H1 (cell line): ENCODE data around the gene GGT7. TPM values are rescaled to one million over a fixed set of nuclear protein-coding genes. Genes with fewer than 3 reads are reported as not detected.

Experiments
- polyA plus RNA-seq, 7 experiments: library from polyadenylated mRNA; depleted of rRNA in 3 of 7; stranded (reverse) in 5 of 7; unstranded in 2 of 7; fragments of >200 nt in 5 of 7; fragments of 200-250 nt in 2 of 7; gene quantifications; 1 replicate in 5 of 7; 2 replicates in 1 of 7; 4 replicates in 1 of 7; pipeline versions ENCODE4 v1.2.1 to v1.2.3, GENCODE V29; 2011 to 2013; ENCODE audit warnings: missing spikeins in 2 of 7, mixed read lengths in 2 of 7
- total RNA-seq: library from RNA; stranded (reverse); fragmentation: NEBNext Ultra II Directional; extraction: Animal tissue kit (Norgen Biotek cat#: 25700); gene quantifications from 2 replicates; pipeline ENCODE4 v1.2.1, GENCODE V29; 2021
- TF ChIP-seq, protein P1 (sequence below), 3 experiments: IDR thresholded peaks; 1 replicate in 2 of 3; 2 replicates in 1 of 3; pipeline versions ENCODE4 v1.5.1 to v1.6.1; 2011; ENCODE audit warnings: low read length in 3 of 3, mild to moderate bottlenecking in 3 of 3, inconsistent platforms in 2 of 3, low read depth in 1 of 3, moderate library complexity in 1 of 3; ENCODE audit not compliant: insufficient read depth in 1 of 3; ENCODE audit errors: control extremely low read depth in 1 of 3

GGT7 gene
- total and polyA plus RNA-seq, 2 of the 8 experiments (the other 6 are each of a cell fraction or from before 2014, with no cell fraction given) = 20.2 to 25.5 TPM

DNA sequence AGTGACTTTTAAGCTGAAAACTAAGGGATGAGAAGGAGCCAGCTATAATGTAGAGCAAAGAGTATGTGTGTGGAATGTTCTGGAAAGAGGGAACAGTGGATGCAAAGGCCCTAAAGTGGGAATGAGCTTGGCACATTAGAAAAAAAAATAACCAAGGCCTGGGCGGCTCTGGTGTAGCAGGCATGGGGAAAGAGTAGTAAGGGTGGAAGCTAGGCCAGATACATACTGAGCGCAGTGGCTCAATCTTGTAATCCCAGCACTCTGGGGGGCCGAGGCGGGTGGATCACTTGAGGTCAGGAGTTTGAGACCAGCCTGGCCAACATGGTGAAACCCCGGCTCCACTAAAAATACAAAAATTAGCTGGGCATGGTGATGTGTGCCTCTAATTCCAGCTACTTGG lies 8.4 kb downstream of the GGT7 start (continued):
- TF ChIP-seq, protein P1, sequence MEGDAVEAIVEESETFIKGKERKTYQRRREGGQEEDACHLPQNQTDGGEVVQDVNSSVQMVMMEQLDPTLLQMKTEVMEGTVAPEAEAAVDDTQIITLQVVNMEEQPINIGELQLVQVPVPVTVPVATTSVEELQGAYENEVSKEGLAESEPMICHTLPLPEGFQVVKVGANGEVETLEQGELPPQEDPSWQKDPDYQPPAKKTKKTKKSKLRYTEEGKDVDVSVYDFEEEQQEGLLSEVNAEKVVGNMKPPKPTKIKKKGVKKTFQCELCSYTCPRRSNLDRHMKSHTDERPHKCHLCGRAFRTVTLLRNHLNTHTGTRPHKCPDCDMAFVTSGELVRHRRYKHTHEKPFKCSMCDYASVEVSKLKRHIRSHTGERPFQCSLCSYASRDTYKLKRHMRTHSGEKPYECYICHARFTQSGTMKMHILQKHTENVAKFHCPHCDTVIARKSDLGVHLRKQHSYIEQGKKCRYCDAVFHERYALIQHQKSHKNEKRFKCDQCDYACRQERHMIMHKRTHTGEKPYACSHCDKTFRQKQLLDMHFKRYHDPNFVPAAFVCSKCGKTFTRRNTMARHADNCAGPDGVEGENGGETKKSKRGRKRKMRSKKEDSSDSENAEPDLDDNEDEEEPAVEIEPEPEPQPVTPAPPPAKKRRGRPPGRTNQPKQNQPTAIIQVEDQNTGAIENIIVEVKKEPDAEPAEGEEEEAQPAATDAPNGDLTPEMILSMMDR (IDR thresholded peaks at IDR 0.05; ENCODE audit: control extremely low read depth in 1 of 3, insufficient read depth in 1 of 3, low read depth in 1 of 3, low read length in 3 of 3) = no peak
